Thyroid gland (tissue), 4 donors: ENCODE results near the gene NALCN. TPM values are rescaled to one million over a fixed set of nuclear protein-coding genes. Genes with fewer than 3 reads are reported as not detected.

Experiments
- DNase-seq, 2 donors: peaks; one replicate each; pipeline ENCODE4 v3.0.0-alpha.2; 2019
- H3K27ac ChIP-seq, 3 donors: fragments of 200-600 bp; sonication (generic); 1 replicate in 2 of 3; 2 replicates in 1 of 3; pipeline ENCODE4 v1.5.1; 2016 to 2019; ENCODE audit warnings: mild to moderate bottlenecking in 1 of 3, moderate library complexity in 1 of 3
- H3K27me3 ChIP-seq: fragments of 200-600 bp; sonication (generic); one replicate; pipeline ENCODE4 v1.5.1; 2019
- H3K36me3 ChIP-seq, 2 donors: fragments of 200-600 bp; sonication (generic); one replicate each; pipeline ENCODE4 v1.5.1; 2016 to 2019
- H3K4me1 ChIP-seq, 2 donors: fragments of 200-600 bp; sonication (generic); one replicate each; pipeline ENCODE4 v1.5.1; 2017 to 2019
- H3K4me3 ChIP-seq, 3 donors: fragments of 200-600 bp; sonication (generic); replicated peaks in 1 of 3; 1 replicate in 2 of 3; 2 replicates in 1 of 3; pipeline ENCODE4 v1.5.1; 2016; ENCODE audit warnings: mild to moderate bottlenecking in 1 of 3
- H3K9me3 ChIP-seq: fragments of 200-600 bp; sonication (generic); one replicate; pipeline ENCODE4 v1.5.1; 2017
- POLR2A ChIP-seq, 2 donors: fragments of 450-650 bp; IDR thresholded peaks; one replicate each; pipeline ENCODE4 v1.6.1; 2017; ENCODE audit warnings: antibody characterized with exemption in 2 of 2, mild to moderate bottlenecking in 2 of 2, moderate library complexity in 1 of 2
- WGBS, 2 donors: methylation state at CpG; one replicate each; pipeline ENCODE4 v1.1.5; 2017; 5-methylcytosine and 5-hydroxymethylcytosine counted together
- intact Hi-C: fragments of 100-400 bp; cut with DNase I; formaldehyde crosslinking; loops from one replicate; pipeline ENCODE4 v1.15.1; 2023
- total RNA-seq, 4 donors: library from RNA; depleted of rRNA; stranded (reverse); fragments of >200 nt; gene quantifications; one replicate each; pipeline ENCODE4 v1.2.3, GENCODE V29; 2016
- TF ChIP-seq, protein P1 (sequence below), 6 experiments: fragments of 200-600 bp in 3 of 6; fragments of 450-650 bp in 3 of 6; sonication (generic) in 3 of 6; IDR thresholded peaks; one replicate each; pipeline ENCODE4 v1.5.1; 2016 to 2019; ENCODE audit warnings: antibody characterized with exemption in 6 of 6, mild to moderate bottlenecking in 2 of 6, inconsistent platforms in 1 of 6, moderate library complexity in 1 of 6

Gene NALCN
- total RNA-seq, 4 donors from 2014 or later, result 2.3 to 6.4 (median 4.4) TPM

DNA sequence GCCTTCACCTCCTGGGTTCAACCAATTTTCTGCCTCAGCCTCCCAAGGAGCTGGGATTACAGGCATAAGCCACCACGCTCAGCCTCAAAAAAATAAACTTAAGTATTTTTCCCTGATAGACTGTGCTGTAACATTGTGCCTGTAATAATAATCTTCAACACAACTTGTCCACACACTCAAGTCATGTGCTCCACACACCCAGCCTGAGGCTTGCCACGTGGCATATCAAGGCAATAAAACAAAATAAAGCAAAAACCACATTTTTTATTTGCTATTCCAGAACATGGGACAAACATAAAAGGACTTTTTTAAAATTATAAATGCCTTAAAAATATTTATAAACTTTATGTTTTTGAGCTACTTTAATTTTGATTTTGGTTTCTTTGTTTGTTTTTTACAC, 115.8 kb downstream of the NALCN start:
- WGBS, 2 donors, result 68 to 76% methylated on average over 2 of the region's 2 CpGs
- Histone ChIP-seq H3K36me3 (no peaks in the 10 kb centered on the region), H3K27me3 (no peaks in the 10 kb centered on the region), H3K27ac (no peak overlapping the region), H3K4me1 (no peaks in the 10 kb centered on the region), H3K9me3 (no peaks in the 10 kb centered on the region), H3K4me3 (no peak overlapping the region)
- intact Hi-C loops, result no loop called here
- DNase-seq, result no peak
- no peak for TF ChIP-seq POLR2A (IDR thresholded peaks at IDR 0.05)
- TF ChIP-seq, protein P1, sequence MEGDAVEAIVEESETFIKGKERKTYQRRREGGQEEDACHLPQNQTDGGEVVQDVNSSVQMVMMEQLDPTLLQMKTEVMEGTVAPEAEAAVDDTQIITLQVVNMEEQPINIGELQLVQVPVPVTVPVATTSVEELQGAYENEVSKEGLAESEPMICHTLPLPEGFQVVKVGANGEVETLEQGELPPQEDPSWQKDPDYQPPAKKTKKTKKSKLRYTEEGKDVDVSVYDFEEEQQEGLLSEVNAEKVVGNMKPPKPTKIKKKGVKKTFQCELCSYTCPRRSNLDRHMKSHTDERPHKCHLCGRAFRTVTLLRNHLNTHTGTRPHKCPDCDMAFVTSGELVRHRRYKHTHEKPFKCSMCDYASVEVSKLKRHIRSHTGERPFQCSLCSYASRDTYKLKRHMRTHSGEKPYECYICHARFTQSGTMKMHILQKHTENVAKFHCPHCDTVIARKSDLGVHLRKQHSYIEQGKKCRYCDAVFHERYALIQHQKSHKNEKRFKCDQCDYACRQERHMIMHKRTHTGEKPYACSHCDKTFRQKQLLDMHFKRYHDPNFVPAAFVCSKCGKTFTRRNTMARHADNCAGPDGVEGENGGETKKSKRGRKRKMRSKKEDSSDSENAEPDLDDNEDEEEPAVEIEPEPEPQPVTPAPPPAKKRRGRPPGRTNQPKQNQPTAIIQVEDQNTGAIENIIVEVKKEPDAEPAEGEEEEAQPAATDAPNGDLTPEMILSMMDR (IDR thresholded peaks at IDR 0.05), result no peak

DNA sequence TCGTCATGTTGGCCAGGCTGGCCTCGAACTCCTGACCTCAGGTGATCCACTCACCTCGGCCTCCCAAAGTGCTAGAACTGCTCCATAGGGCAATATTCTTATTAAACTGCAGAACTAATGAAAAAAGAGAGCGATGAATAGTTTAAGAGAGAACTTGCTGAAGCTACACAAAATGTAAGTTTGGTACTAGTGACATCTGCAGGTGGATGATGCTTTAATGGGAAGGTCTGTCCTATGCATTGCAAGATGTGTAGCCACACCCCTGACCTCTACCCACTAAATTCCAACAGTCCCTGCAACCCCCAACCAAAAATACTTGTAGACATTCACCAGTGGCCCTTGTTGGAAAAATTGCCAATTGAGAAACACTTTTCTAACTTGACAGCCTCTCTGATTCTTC, 117.8 kb downstream of the NALCN start:
- no peaks in the 10 kb centered on the region for H3K4me1 ChIP-seq
- no peak overlapping the region for H3K27ac ChIP-seq
- 75 to 78% methylated on average over 4 of the region's 4 CpGs for WGBS, 2 donors
- TF ChIP-seq, protein P1 (IDR thresholded peaks at IDR 0.05), result no peak
- TF ChIP-seq POLR2A (IDR thresholded peaks at IDR 0.05), result no peak
- no peaks in the 10 kb centered on the region for H3K9me3 ChIP-seq
- H3K4me3 ChIP-seq, result no peak overlapping the region
- no peak for DNase-seq
- H3K36me3 ChIP-seq, result no peaks in the 10 kb centered on the region
- H3K27me3 ChIP-seq, result no peaks in the 10 kb centered on the region
- intact Hi-C loops, result no loop called here

DNA sequence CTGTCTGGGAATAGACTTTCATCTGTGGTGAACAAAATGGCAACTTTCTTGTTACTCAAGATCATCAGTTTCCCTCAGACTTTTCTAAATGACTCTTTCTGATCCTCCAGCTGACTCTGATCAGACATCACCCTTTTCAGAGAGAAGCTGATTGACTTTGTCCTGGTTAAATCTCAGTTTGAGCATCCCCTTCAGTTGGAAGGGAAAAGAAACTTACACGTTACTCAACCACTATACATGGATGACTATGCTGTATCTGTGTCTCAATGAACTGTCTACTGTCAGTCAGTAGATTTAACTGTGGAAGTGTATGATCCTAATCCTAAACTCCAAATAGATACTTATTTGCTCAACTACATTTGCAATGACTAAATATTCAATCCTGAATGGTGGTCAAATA, 118.5 kb downstream of the NALCN start:
- H3K36me3 ChIP-seq, result no peaks in the 10 kb centered on the region
- 92 to 100% methylated on average over 1 of the region's 1 CpG for WGBS, 2 donors
- intact Hi-C loops, result no loop called here

DNA sequence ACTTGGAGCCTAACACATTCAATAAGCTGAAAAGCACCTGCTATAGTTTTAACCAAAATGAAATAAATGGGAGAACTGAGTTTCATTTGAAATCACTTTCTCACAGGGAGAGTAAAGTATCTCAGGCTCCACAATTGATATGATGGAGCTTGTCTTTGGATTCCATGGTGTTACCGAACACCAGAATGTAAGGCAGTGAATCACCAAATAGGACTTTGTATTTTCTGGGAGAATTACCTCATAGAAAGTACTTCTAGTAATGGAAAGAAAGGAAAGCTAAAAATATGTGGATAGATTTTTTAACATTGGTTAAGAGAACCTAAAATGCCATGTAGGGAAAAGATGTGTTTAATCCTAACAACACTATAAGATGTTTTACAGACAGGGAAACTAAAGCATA, 123.6 kb downstream of the NALCN start:
- intact Hi-C loops, result no loop called here
- TF ChIP-seq, protein P1 (IDR thresholded peaks at IDR 0.05), result no peak
- no peak for TF ChIP-seq POLR2A (IDR thresholded peaks at IDR 0.05)
- 82 to 96% methylated on average over 1 of the region's 1 CpG for WGBS, 2 donors
- no peak for DNase-seq
- H3K27ac ChIP-seq, result no peak overlapping the region
- H3K27me3 ChIP-seq, result no peaks in the 10 kb centered on the region
- H3K36me3 ChIP-seq, result no peaks in the 10 kb centered on the region
- no peaks in the 10 kb centered on the region for H3K4me1 ChIP-seq
- H3K9me3 ChIP-seq, result no peaks in the 10 kb centered on the region
- no peak overlapping the region for H3K4me3 ChIP-seq

More for the DNA sequence above, 118.5 kb downstream of the NALCN start:
- no peak overlapping the region for H3K4me3 ChIP-seq
- no peak overlapping the region for H3K27ac ChIP-seq
- no peak for DNase-seq
- H3K4me1 ChIP-seq, result no peaks in the 10 kb centered on the region
- no peaks in the 10 kb centered on the region for H3K9me3 ChIP-seq
- TF ChIP-seq, protein P1 (IDR thresholded peaks at IDR 0.05), result no peak
- no peak for TF ChIP-seq POLR2A (IDR thresholded peaks at IDR 0.05)
- no peaks in the 10 kb centered on the region for H3K27me3 ChIP-seq

DNA sequence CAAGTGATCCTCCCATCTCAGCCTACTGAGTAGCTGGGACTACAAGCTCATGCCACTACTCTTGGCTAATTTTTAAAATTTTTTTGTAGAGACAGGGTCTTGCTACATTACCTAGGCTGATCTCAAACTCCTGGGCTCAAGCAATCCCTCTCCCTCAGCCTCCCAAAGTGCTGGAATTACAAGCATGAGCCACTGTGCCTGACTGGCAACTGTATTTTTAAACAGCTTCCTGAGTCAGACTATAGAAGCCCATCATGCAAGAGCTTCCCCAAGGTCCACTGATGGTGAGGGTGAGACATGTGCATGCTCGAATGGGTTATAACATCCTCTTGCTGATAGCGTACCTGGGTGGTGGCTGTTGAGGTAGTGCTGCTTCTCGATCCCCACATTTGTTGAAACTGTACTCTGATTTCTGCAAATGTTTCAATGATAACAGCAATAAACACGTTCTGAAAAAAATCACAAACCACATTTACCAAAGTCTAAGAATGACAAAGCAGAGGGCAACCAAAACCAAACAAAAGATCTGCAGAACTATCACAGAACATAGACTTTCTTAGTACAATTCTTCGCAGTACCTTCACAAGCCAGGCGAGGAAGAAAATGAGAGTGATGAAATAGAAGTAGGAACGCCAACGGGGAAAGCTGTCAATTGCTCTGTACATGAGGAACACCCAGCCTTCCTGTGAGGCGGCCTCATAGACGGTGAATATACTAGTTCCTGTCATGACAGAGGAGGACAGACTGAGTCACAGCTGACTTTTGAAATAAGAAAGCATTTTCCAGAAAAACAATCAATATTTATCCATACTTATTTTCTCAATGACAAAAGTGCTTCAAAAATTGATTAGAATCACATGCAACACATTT, 124.4 kb downstream of the NALCN start:
- Histone ChIP-seq H3K27ac (no peak overlapping the region), H3K27me3 (no peaks in the 10 kb centered on the region), H3K4me1 (no peaks in the 10 kb centered on the region), H3K36me3 (no peaks in the 10 kb centered on the region), H3K4me3 (no peak overlapping the region), H3K9me3 (no peaks in the 10 kb centered on the region)
- TF ChIP-seq, protein P1 (IDR thresholded peaks at IDR 0.05), result no peak
- no peak for TF ChIP-seq POLR2A (IDR thresholded peaks at IDR 0.05)
- no peak for DNase-seq
- intact Hi-C loops, result no loop called here
- 82 to 89% methylated on average over 10 of the region's 10 CpGs for WGBS, 2 donors
